Measurements from ENCODE around the gene TMEM235.
"Not testable (repeated sequence)": the region's sequence is repeated elsewhere in the genome, so short reads cannot be mapped to it uniquely, and the experiment has no call there.

The TMEM235 gene

DNA sequence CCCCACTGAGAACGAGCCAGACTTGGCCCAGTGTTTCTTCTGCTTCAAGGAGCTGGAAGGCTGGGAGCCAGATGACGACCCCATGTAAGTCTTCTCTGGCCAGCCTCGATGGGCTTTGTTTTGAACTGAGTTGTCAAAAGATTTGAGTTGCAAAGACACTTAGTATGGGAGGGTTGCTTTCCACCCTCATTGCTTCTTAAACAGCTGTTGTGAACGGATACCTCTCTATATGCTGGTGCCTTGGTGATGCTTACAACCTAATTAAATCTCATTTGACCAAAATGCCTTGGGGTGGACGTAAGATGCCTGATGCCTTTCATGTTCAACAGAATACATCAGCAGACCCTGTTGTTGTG, 16.7 kb upstream of the TMEM235 start:
- DNase-seq (ENCODE audit: low read depth in 2 of 3, low spot score in 2 of 3), result no peak

DNA sequence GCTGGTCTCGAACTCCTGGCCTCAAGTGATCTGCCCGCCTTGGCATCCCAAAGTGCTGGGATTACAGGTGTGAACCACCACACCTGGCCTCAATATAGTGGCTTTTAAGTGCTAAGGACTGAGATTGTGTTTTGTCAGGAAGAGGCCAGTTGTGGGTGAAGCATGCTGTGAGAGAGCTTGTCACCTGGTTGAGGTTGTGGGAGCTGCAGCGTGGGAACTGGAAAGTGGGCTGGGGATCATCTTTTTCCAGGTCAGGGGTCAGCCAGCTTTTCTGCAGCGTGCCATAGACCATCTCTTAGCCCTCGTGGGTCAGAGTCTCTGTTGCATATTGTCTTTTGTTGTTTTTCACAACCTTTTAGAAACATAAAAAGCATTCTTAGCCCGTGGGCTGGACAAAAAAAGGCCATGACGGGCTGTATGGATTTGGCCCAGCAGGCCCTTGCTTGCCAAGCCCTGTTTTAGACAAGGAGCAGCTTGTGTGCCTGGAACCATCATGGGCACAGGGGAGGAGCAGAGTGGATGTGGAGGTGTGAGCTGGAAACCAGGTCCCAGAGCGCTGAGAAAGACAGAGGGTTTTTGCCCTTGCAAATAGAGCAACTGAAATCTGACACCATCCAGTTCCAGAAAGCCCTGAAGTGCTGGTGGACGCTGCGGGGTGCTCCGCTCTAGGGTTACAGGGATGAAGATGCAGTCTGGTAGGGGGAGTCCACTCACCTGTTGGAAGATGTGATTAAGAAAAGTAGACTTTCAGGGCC, 11.9 kb upstream of the TMEM235 start:
- DNase-seq (ENCODE audit: low read depth in 2 of 3, low spot score in 2 of 3), result no peak

- no peak for DNase-seq (ENCODE audit: low read depth in 2 of 3, low spot score in 2 of 3)
Observed at GRCh38 chr17:78223061-78223460, 8.4 kb upstream of the TMEM235 start.

DNA sequence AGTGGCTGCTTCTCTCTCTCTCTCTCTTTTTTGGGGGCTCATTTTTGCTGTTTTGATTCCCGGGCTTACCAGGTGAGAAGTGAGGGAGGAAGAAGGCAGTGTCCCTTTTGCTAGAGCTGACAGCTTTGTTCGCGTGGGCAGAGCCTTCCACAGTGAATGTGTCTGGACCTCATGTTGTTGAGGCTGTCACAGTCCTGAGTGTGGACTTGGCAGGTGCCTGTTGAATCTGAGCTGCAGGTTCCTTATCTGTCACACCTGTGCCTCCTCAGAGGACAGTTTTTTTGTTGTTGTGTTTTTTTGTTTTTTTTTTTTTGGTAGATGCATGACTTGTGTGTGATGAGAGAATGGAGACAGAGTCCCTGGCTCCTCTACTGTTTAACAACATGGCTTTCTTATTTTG, 7.7 kb upstream of the TMEM235 start:
- DNase-seq (ENCODE audit: low read depth in 2 of 3, low spot score in 2 of 3), result no peak

- no peak for DNase-seq (ENCODE audit: low read depth in 2 of 3, low spot score in 2 of 3)
Observed at GRCh38 chr17:78224231-78225087, 7.0 kb upstream of the TMEM235 start.

DNA sequence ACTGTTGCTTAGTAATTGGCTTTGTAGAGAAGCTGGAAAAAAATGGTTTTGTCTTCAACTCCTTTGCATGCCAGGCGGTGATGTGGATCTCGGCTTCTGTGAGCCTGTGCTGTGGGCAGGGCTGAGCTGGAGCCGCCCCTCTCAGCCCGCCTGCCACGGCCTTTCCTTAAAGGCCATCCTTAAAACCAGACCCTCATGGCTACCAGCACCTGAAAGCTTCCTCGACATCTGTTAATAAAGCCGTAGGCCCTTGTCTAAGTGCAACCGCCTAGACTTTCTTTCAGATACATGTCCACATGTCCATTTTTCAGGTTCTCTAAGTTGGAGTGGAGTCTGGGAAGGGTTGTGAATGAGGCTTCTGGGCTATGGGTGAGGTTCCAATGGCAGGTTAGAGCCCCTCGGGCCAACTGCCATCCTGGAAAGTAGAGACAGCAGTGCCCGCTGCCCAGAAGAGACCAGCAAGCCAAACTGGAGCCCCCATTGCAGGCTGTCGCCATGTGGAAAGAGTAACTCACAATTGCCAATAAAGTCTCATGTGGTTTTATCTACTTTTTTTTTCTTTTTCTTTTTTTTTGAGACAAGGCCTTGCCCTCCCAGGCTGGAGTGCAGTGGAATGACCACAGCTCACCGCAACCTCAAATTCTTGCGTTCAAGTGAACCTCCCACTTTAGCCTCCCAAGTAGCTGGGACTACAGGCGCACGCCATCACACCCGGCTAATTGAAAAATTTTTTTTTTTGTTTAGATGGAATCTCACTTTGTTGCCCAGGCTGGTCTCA, 6.2 kb upstream of the TMEM235 start:
- no peak for DNase-seq (ENCODE audit: low read depth in 2 of 3, low spot score in 2 of 3)

- DNase-seq (ENCODE audit: low read depth in 2 of 3, low spot score in 2 of 3), result no peak
Observed at GRCh38 chr17:78226055-78226758, 5.2 kb upstream of the TMEM235 start.

- DNase-seq (ENCODE audit: low read depth in 2 of 3, low spot score in 2 of 3), result no peak
Observed at GRCh38 chr17:78226759-78227454, 4.5 kb upstream of the TMEM235 start.

- no peak for DNase-seq (ENCODE audit: low read depth in 2 of 3, low spot score in 2 of 3)
Observed at GRCh38 chr17:78227455-78227916, 3.9 kb upstream of the TMEM235 start.

DNA sequence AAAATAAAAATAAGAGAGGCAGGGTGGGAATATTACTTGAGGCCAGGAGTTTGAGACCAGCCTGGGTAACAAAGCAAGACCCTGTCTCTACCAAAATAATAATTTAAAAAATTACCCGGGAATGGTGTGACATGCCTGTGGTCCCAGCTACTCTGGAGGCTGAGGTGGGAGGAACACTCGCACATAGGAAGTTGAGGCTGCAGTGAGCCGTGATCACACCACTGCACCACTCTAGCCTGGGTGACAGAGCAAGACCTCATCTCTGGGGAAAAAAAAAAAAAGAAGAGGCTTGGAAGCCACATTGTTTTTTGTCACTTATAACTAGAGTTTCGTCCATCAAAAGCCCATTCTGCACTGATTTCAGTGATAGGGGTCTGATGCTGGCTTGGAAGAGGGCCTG, 3.3 kb upstream of the TMEM235 start:
- DNase-seq (ENCODE audit: low read depth in 2 of 3, low spot score in 2 of 3), result no peak

GRCh38 chr17:78230252-78230962, 1.0 kb upstream of the TMEM235 start:
- DNase-seq (ENCODE audit: low read depth in 2 of 3, low spot score in 2 of 3), result no peak

GRCh38 chr17:78231991-78232858, 794 bp downstream of the TMEM235 start:
- DNase-seq (ENCODE audit: low read depth in 2 of 3, low spot score in 2 of 3), result no peak

GRCh38 chr17:78232859-78233173, 1.4 kb downstream of the TMEM235 start:
- DNase-seq (ENCODE audit: low read depth in 2 of 3, low spot score in 2 of 3), result no peak

DNA sequence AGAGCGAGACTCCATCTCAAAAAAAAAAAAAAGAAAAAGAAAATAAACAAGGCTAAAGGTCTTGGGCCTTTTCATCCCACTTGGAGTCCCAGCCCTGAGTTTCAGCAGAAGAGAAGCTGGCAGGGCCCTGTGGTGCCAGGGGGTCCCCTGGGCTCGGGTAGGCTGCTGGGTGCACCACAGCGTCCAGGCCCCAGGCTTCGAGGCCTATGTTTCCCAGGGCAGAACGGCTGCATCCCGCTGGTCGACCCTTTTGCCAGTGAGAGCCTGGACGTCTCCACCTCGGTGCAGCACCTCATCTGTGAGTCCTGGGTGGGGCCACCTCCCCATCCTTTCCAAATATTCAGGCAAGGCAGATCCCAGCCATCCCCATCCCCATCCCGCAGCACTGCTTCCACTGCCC, 2.2 kb downstream of the TMEM235 start:
- no peak for DNase-seq (ENCODE audit: low read depth in 2 of 3, low spot score in 2 of 3)

DNA sequence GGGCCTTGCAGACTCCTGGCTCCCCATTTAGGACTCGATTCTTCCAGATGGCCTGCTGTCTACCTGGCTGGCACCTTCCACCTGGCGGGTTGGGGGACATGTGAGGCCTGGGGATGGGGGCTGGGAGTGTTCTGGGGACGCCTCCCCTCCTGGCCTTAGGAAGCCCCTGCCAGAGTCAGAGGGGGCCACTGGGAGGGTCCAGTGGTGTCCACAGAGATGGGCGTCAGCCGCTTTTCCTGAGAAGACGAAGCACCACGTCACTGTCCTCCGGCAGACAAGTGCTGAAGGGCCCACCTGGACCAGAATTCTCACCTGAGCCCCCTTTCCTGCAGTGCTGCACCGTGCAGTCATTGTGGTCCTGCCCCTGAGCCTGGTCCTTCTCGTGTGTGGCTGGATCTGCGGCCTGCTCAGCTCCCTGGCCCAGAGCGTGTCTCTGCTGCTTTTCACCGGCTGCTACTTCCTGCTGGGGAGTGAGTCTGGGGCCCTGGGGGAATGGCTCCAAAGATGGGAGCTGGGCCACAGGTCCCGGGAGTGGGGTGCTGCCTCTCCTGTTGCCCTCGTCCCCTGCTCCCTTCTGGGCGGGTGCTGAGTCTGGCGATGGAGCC, 2.9 kb downstream of the TMEM235 start:
- DNase-seq (ENCODE audit: low read depth in 2 of 3, low spot score in 2 of 3), result no peak

DNA sequence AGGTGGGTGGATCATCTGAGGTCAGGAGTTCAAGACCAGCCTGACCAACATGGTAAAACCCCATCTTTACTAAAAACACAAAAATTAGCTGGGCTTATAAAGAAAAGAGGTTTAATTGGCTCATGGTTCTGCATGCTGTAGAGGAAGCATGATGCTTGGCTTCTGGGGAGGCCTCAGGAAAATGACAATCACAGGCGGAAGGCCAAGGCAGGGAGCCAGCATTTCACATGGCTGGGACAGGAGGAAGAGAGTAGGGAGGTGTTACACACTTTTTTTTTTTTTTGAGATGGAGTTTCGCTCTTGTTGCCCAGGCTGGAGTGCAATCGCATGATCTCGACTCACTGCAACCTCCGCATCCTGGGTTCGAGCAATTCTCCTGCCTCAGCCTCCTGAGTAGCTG, 3.6 kb downstream of the TMEM235 start:
- DNase-seq (ENCODE audit: low read depth in 2 of 3, low spot score in 2 of 3), result not testable (repeated sequence)

DNA sequence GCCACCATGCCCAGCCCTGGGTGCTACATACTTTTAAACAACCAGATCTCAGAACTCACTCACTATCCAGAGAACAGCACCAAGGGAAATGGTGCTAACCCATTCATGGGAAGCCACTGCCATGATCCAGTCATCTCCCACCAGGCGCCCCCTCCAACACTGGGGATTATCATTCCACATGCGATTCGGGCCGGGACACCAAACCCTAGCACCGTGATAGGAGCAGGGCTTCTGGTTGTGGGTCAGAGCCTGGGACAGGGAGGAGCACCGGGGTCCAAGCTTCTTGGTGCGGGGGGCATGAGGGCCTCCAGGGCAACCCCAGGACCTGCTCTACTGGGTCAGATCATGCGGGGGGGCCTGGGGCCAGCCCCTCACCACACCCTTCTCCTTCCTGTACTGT, 4.5 kb downstream of the TMEM235 start:
- no peak for DNase-seq (ENCODE audit: low read depth in 2 of 3, low spot score in 2 of 3)

DNA sequence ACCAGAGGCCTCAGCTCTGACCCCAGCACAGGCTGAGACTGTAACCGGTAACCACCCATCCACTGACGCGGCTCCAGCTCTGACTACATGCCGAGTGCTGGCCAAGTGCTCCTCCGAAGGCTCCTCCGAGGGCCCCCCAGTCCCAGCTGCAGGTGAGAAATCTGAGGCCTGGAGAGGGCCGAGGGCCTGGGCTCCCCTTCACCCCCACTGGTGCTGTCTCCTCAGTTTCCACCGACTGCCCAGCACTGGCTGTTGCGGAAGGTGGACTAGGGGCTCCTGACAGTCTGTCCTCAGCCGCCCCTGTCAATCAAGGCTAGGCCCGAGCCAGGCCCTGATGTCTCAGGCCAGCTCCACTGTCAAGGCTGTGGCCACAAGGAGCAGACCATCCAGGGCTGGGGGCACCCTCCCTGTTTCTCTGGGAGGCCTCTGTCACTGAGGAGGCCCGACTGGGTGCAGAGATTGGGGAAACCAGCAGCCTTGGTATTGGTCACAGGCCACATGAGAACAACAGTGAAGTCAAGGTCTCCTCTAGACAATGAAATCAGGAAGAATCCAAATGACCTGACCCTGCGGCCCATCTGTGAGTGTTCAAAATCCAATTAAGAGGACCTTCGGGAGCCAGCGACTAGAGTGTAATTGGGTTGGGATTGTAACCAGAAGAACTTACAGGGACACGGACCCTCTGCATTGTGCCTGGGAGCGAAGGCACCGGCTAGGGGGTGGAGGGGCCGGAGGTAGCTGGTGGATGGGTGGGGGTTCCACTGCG, 5.1 kb downstream of the TMEM235 start:
- no peak for DNase-seq (ENCODE audit: low read depth in 2 of 3, low spot score in 2 of 3)

Data from activated CD8-positive, alpha-beta memory T cell treated with anti-CD3 and anti-CD28 coated beads for 48 hours (primary cell).